Natural killer cell treated with Interleukin-12 subunit alpha and Interleukin-12 subunit beta and Interleukin-15 and Interleukin-18, amount 100 ng/mL, for 72 hours (primary cell): ENCODE data around the gene PSMB1. TPM values are rescaled to one million over a fixed set of nuclear protein-coding genes. Genes with fewer than 3 reads are reported as not detected.
"Not testable (repeated sequence)": the region's sequence is repeated elsewhere in the genome, so short reads cannot be mapped to it uniquely, and the experiment has no call there.

Experiments
- ATAC-seq, 2 donors: fragments of 150-1000 bp; cut with Tn5 transposase in 1 of 2; sonication (Bioruptor Pico), chemical (Tn5 transposase) in 1 of 2; 2 replicates each; pipeline ENCODE4 v1.10.0; 2021
- DNase-seq: peaks from one replicate; pipeline ENCODE4 v3.0.0; 2022; ENCODE audit warnings: low spot score
- H3K27ac Mint-ChIP-seq, 2 donors: 1 replicate in 1 of 2; 2 replicates in 1 of 2; pipeline ENCODE4 v1.8.0; 2022; ENCODE audit warnings: mixed read lengths in 2 of 2, mild to moderate bottlenecking in 1 of 2, moderate library complexity in 1 of 2
- H3K27me3 Mint-ChIP-seq, 2 donors: 1 replicate in 1 of 2; 2 replicates in 1 of 2; pipeline ENCODE4 v1.8.0; 2022; ENCODE audit warnings: mixed read lengths in 2 of 2
- H3K36me3 Mint-ChIP-seq: one replicate; pipeline ENCODE4 v1.8.0; 2022; ENCODE audit warnings: mixed read lengths
- H3K4me1 Mint-ChIP-seq, 2 donors: 1 replicate in 1 of 2; 2 replicates in 1 of 2; pipeline ENCODE4 v1.8.0; 2022; ENCODE audit warnings: low read depth in 2 of 2, mixed read lengths in 2 of 2, mild to moderate bottlenecking in 1 of 2
- H3K4me3 Mint-ChIP-seq: one replicate; pipeline ENCODE4 v1.8.0; 2022; ENCODE audit warnings: mixed read lengths
- H3K9me3 Mint-ChIP-seq: 2 replicates; pipeline ENCODE4 v1.8.0; 2022; ENCODE audit warnings: mixed read lengths
- total RNA-seq, 2 donors: library from RNA; stranded (reverse); gene quantifications; one replicate each; pipeline ENCODE4 v1.2.3, GENCODE V29; 2022

The PSMB1 gene
- total RNA-seq, 2 donors from 2014 or later, result 154 to 204 TPM

- Mint-ChIP-seq H3K9me3 (peaks cover 17% of the 10 kb centered on the region), H3K36me3 (peaks cover 18% of the 10 kb centered on the region), H3K4me3 (no peak overlapping the region), H3K4me1 (peaks cover 0 to 46% of the 10 kb centered on the region in 2 donors), H3K27me3 (peaks cover 33 to 37% of the 10 kb centered on the region in 2 donors), H3K27ac (no peak overlapping the region)
- ATAC-seq, result no peak
- no peak for DNase-seq
Observed at GRCh38 chr6:170504479-170504878, 48.6 kb downstream of the PSMB1 start.

GRCh38 chr6:170503414-170503761 lies 49.7 kb downstream of the PSMB1 start:
- peaks cover 33 to 37% of the 10 kb centered on the region in 2 donors for H3K27me3 Mint-ChIP-seq
- no peak overlapping the region for H3K4me3 Mint-ChIP-seq
- H3K4me1 Mint-ChIP-seq, result peaks cover 0 to 46% of the 10 kb centered on the region in 2 donors
- no peak for ATAC-seq
- no peak for DNase-seq
- peaks cover 18% of the 10 kb centered on the region for H3K36me3 Mint-ChIP-seq
- H3K9me3 Mint-ChIP-seq, result peaks cover 17% of the 10 kb centered on the region
- H3K27ac Mint-ChIP-seq, result no peak overlapping the region

- H3K27me3 Mint-ChIP-seq, result peaks cover 33 to 37% of the 10 kb centered on the region in 2 donors
- not testable (repeated sequence) for ATAC-seq
Observed at GRCh38 chr6:170502733-170503413, 50.2 kb downstream of the PSMB1 start.

GRCh38 chr6:170502268-170502667 lies 50.8 kb downstream of the PSMB1 start:
- not testable (repeated sequence) for DNase-seq, ATAC-seq, H3K4me3 Mint-ChIP-seq
- peaks cover 17% of the 10 kb centered on the region for H3K9me3 Mint-ChIP-seq
- H3K4me1 Mint-ChIP-seq, result peaks cover 0 to 46% of the 10 kb centered on the region in 2 donors
- H3K36me3 Mint-ChIP-seq, result peaks cover 18% of the 10 kb centered on the region
- peak overlapping the region in 1 of 2 donors; percentile 35 for H3K27ac Mint-ChIP-seq
- peaks cover 33 to 37% of the 10 kb centered on the region in 2 donors for H3K27me3 Mint-ChIP-seq

More at GRCh38 chr6:170502733-170503413, 50.2 kb downstream of the PSMB1 start:
- DNase-seq, H3K27ac Mint-ChIP-seq, H3K4me3 Mint-ChIP-seq: not testable (repeated sequence)
- peaks cover 0 to 46% of the 10 kb centered on the region in 2 donors for H3K4me1 Mint-ChIP-seq
- H3K36me3 Mint-ChIP-seq, result peaks cover 18% of the 10 kb centered on the region
- peaks cover 17% of the 10 kb centered on the region for H3K9me3 Mint-ChIP-seq

GRCh38 chr6:170500955-170501590 lies 52.0 kb downstream of the PSMB1 start:
- Mint-ChIP-seq H3K36me3 (peaks cover 18% of the 10 kb centered on the region), H3K27ac (no peak overlapping the region), H3K27me3 (peaks cover 33 to 38% of the 10 kb centered on the region in 2 donors), H3K4me3 (no peak overlapping the region), H3K4me1 (peaks cover 0 to 46% of the 10 kb centered on the region in 2 donors), H3K9me3 (peaks cover 17% of the 10 kb centered on the region)
- DNase-seq (no peak), ATAC-seq (no peak)

- ATAC-seq, result no peak
- DNase-seq, result no peak
- no peak overlapping the region for H3K4me3 Mint-ChIP-seq
- peaks cover 18% of the 10 kb centered on the region for H3K36me3 Mint-ChIP-seq
- peaks cover 30 to 43% of the 10 kb centered on the region in 2 donors for H3K27me3 Mint-ChIP-seq
- H3K9me3 Mint-ChIP-seq, result peaks cover 13% of the 10 kb centered on the region
- H3K4me1 Mint-ChIP-seq, result peaks cover 0 to 31% of the 10 kb centered on the region in 2 donors
- H3K27ac Mint-ChIP-seq, result no peak overlapping the region
Observed at GRCh38 chr6:170497841-170498301, 55.2 kb downstream of the PSMB1 start.

GRCh38 chr6:170493354-170493753 lies 59.8 kb downstream of the PSMB1 start:
- Mint-ChIP-seq H3K36me3 (no peaks in the 10 kb centered on the region), H3K27me3 (peaks cover 6 to 17% of the 10 kb centered on the region in 2 donors), H3K4me3 (no peak overlapping the region), H3K27ac (no peak overlapping the region), H3K9me3 (no peaks in the 10 kb centered on the region), H3K4me1 (peaks cover 0 to 12% of the 10 kb centered on the region in 2 donors)
- no peak for DNase-seq
- ATAC-seq, result no peak

- no peak overlapping the region for H3K4me3 Mint-ChIP-seq
- H3K27ac Mint-ChIP-seq, result no peak overlapping the region
Observed at GRCh38 chr6:170490259-170490658, 62.8 kb downstream of the PSMB1 start.

GRCh38 chr6:170489836-170490235 lies 63.3 kb downstream of the PSMB1 start:
- no peaks in the 10 kb centered on the region for H3K9me3 Mint-ChIP-seq
- ATAC-seq (no peak), DNase-seq (no peak)
- H3K4me3 Mint-ChIP-seq, result no peak overlapping the region
- H3K27me3 Mint-ChIP-seq, result peaks cover 6 to 10% of the 10 kb centered on the region in 2 donors
- H3K4me1 Mint-ChIP-seq, result peaks cover 7 to 30% of the 10 kb centered on the region in 2 donors
- H3K36me3 Mint-ChIP-seq, result no peaks in the 10 kb centered on the region
- H3K27ac Mint-ChIP-seq, result no peak overlapping the region

More at GRCh38 chr6:170490259-170490658, 62.8 kb downstream of the PSMB1 start:
- Mint-ChIP-seq H3K27me3 (peaks cover 6 to 11% of the 10 kb centered on the region in 2 donors), H3K9me3 (no peaks in the 10 kb centered on the region), H3K36me3 (no peaks in the 10 kb centered on the region), H3K4me1 (peaks cover 6 to 26% of the 10 kb centered on the region in 2 donors)
- no peak for DNase-seq
- no peak for ATAC-seq

GRCh38 chr6:170487707-170488329 lies 65.3 kb downstream of the PSMB1 start:
- Mint-ChIP-seq H3K27me3 (no peaks in the 10 kb centered on the region), H3K4me1 (peaks cover 13 to 28% of the 10 kb centered on the region in 2 donors), H3K4me3 (no peak overlapping the region), H3K27ac (no peak overlapping the region), H3K9me3 (no peaks in the 10 kb centered on the region), H3K36me3 (no peaks in the 10 kb centered on the region)
- ATAC-seq (peak; percentile 46 to 86), DNase-seq (no peak)

- no peak for DNase-seq
- ATAC-seq, result no peak
- Mint-ChIP-seq H3K27ac (no peak overlapping the region), H3K9me3 (no peaks in the 10 kb centered on the region), H3K4me3 (no peak overlapping the region), H3K27me3 (no peaks in the 10 kb centered on the region), H3K36me3 (peaks cover 7% of the 10 kb centered on the region), H3K4me1 (peaks cover 13 to 28% of the 10 kb centered on the region in 2 donors)
Observed at GRCh38 chr6:170485159-170485558, 67.9 kb downstream of the PSMB1 start.
